NCI-H524 (cell line): ENCODE results near the gene THSD4.

Source experiments
- DNase-seq, 2 experiments: peaks; one replicate each; lab custom pipeline; 2025; lab: John Stamatoyannopoulos, UW

THSD4 gene

GRCh38 chr15:71455107-71455506, 339.8 kb downstream of the THSD4 start:
- peak in 1 of 2 experiments; percentile 62 for DNase-seq

GRCh38 chr15:71455878-71456277, 340.6 kb downstream of the THSD4 start:
- no peak for DNase-seq

GRCh38 chr15:71456362-71456761, 341.1 kb downstream of the THSD4 start:
- no peak for DNase-seq

- DNase-seq: no peak
Measured at GRCh38 chr15:71456811-71457210, 341.5 kb downstream of the THSD4 start.

GRCh38 chr15:71458089-71458660, 342.9 kb downstream of the THSD4 start:
- DNase-seq: no peak

GRCh38 chr15:71461748-71462147, 346.5 kb downstream of the THSD4 start:
- DNase-seq: no peak

- DNase-seq: no peak
Measured at GRCh38 chr15:71462638-71463037, 347.4 kb downstream of the THSD4 start.

GRCh38 chr15:71463156-71463665, 347.9 kb downstream of the THSD4 start:
- no peak for DNase-seq

GRCh38 chr15:71465131-71465955, 350.1 kb downstream of the THSD4 start:
- DNase-seq: no peak

GRCh38 chr15:71468715-71469114, 353.4 kb downstream of the THSD4 start:
- DNase-seq: no peak

GRCh38 chr15:71469413-71469812, 354.1 kb downstream of the THSD4 start:
- DNase-seq: no peak

- DNase-seq: no peak
Measured at GRCh38 chr15:71471347-71471746, 356.1 kb downstream of the THSD4 start.

- DNase-seq: no peak
Measured at GRCh38 chr15:71472566-71472965, 357.3 kb downstream of the THSD4 start.

- DNase-seq: no peak
Measured at GRCh38 chr15:71473751-71474150, 358.5 kb downstream of the THSD4 start.

GRCh38 chr15:71476823-71477222, 361.6 kb downstream of the THSD4 start:
- DNase-seq: no peak

GRCh38 chr15:71480556-71480955, 365.3 kb downstream of the THSD4 start:
- DNase-seq: no peak

GRCh38 chr15:71484080-71484479, 368.8 kb downstream of the THSD4 start:
- DNase-seq: no peak

- no peak for DNase-seq
Measured at GRCh38 chr15:71485094-71485693, 369.9 kb downstream of the THSD4 start.

- DNase-seq: no peak
Measured at GRCh38 chr15:71489570-71489969, 374.3 kb downstream of the THSD4 start.

- DNase-seq: no peak
Measured at GRCh38 chr15:71493526-71493925, 378.3 kb downstream of the THSD4 start.

- DNase-seq: no peak
Measured at GRCh38 chr15:71494563-71495397, 379.5 kb downstream of the THSD4 start.

GRCh38 chr15:71495398-71495780, 380.1 kb downstream of the THSD4 start:
- DNase-seq: no peak
